HG03064 (cell line): Measurements from ENCODE around the gene KRTAP12-1.
"Not testable (repeated sequence)": the region's sequence is repeated elsewhere in the genome, so short reads cannot be mapped to it uniquely, and the experiment has no call there.

Source experiments
- ATAC-seq: cut with Tn5 transposase; IDR thresholded peaks from one replicate; pipeline ENCODE4 v1.9.1; 2021; ENCODE audit warnings: low read depth; ENCODE audit not compliant: unreplicated experiment

Gene KRTAP12-1

GRCh38 chr21:44671911-44672310 lies 10.1 kb downstream of the KRTAP12-1 start:
- no peak for ATAC-seq

GRCh38 chr21:44670642-44671432 lies 11.1 kb downstream of the KRTAP12-1 start:
- no peak for ATAC-seq

GRCh38 chr21:44667612-44668011 lies 14.4 kb downstream of the KRTAP12-1 start:
- ATAC-seq: no peak

DNA sequence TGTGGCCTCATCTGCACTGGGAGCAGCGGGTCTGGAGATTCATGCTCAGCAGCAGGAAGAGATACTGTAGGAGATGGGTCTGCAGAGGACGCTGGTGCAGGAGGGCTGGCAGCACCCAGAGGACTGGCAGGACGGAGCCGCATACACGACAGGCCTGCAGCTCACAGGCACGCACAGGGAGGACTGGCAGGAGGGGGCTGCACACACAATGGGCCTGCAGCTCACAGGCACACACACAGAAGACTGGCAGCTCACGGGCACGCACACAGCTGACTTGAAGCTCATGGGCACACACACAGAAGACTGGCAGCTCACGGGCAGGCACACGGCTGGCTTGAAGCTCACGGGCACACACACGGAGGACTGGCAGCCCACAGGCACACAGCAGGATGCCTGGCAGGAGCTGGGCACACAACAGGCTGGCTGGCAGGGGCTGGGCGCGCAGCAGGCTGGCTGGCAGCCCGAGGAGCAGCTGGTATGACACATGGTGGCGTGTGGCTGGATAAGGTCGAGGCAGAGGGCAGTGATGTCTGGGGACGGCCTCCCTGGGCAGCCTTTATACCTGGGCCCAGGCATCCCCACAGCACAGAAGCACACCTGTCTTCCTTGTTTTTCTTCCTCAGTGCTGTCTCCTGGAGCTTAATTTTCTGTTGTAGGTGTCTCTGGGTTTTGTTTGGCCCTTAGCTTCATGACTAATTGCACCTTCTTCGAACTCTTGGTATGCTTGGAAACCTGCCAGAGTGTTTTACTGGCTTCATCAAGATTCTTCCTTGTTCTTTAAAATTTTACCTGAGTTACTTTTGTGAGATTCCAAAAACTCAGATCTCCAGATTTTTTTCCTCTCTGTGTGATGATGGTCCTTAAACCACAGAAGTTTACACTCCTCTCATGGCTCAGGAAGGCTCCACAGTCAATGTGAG lies 15.3 kb downstream of the KRTAP12-1 start, which contains the start of gene KRTAP12-2:
TSS of gene KRTAP12-2 (minus strand) at position 527 of the 920 bp plus-strand sequence. CDS start at position 486, 41 bp downstream.
- ATAC-seq: no peak

DNA sequence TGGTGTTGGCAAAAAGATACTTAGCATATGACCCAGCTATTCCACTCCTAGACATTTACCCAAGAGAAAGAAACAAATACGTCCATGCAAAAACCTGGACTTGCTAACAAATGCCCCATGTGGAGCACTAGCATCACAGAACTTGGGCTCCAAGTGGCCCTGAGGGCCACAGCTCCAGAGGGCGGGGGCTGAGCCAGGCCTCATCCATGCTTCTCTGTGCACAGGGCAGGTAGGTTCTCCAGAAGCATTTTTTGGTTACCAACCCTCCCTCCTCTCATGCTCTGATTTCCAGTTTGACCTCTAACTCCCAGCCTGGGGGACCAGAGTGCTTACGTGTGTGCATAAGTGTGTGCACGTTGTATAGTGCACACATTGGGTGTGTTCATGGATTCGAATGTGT lies 17.3 kb downstream of the KRTAP12-1 start:
- no peak for ATAC-seq

DNA sequence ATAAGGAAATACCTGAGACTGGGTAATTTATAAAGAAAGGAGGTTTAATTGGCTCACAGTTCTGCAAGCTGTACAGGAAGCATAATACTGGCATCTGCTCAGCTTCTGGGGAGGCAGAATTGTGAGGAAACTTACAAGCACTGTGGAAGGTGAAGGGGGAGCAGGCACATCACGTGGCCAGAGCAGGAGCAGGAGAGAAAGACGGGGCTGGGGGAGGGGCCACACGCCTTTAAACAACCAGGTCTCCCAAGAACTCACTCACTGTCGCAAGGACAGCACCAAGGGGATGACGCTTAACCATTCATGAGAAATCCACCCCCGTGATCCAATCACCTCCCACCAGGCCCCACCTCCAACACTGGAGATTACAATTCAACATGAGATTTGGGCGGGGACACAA lies 20.4 kb downstream of the KRTAP12-1 start:
- not testable (repeated sequence) for ATAC-seq

DNA sequence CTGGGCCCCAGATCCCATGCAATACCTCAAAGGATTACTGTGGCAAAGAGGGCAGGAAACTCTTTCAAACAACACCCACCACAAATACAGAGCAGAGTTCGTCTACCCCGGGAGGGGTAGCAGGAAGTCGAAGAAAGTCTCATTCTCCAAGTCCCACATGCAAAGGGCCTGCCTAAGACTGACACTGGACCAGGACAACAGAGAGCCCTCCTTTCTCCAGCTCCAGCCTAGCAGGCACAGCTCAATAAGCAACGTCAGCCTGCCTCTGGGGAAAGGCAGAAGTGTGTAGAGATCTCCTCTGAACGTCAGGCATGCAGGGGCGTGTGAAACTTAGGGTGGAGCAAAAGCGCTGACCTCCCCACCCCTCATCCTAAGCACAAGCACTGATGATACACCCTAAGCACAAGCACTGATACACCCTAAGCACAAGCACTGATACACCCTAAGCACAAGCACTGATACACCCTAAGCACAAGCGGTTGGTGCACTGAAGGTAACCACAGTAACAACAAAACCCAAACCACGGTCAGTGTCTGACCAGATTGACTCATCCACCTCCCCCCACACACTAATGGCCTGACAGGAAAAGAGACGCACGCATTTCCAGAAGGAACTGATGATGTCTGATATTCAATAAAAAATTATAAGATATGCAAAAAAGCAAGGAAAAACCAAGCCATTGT lies 22.9 kb downstream of the KRTAP12-1 start:
- ATAC-seq: no peak

DNA sequence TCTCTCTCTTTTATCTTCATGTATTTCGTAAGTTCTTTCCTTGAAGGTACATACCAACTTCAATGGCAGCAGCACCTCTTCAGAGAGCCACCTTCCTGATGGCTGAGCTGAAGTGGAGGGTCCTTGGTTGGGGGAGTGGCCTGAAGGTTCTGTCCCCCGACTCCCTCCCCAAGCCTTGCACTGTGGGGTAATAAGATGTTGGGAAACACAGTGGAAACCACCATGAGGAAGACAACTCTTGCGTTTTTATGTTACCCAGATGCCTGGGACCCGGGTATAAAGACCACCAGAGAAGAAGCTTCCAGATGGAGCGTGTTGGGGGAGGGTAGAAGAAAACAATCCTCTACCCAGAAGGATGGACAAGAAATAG lies 23.4 kb downstream of the KRTAP12-1 start:
- no peak for ATAC-seq

GRCh38 chr21:44657635-44658540 lies 24.1 kb downstream of the KRTAP12-1 start, which contains the start of gene KRTAP12-3:
Gene KRTAP12-3 (plus strand): TSS chr21:44657932. CDS start chr21:44657980, 48 bp downstream.
- ATAC-seq: no peak

GRCh38 chr21:44656868-44657267 lies 25.1 kb downstream of the KRTAP12-1 start:
- no peak for ATAC-seq

GRCh38 chr21:44654576-44655175 lies 27.3 kb downstream of the KRTAP12-1 start, which contains the start of gene KRTAP12-4:
Gene KRTAP12-4 (minus strand): TSS chr21:44654659. CDS start chr21:44654614, 45 bp downstream.
- ATAC-seq: no peak

DNA sequence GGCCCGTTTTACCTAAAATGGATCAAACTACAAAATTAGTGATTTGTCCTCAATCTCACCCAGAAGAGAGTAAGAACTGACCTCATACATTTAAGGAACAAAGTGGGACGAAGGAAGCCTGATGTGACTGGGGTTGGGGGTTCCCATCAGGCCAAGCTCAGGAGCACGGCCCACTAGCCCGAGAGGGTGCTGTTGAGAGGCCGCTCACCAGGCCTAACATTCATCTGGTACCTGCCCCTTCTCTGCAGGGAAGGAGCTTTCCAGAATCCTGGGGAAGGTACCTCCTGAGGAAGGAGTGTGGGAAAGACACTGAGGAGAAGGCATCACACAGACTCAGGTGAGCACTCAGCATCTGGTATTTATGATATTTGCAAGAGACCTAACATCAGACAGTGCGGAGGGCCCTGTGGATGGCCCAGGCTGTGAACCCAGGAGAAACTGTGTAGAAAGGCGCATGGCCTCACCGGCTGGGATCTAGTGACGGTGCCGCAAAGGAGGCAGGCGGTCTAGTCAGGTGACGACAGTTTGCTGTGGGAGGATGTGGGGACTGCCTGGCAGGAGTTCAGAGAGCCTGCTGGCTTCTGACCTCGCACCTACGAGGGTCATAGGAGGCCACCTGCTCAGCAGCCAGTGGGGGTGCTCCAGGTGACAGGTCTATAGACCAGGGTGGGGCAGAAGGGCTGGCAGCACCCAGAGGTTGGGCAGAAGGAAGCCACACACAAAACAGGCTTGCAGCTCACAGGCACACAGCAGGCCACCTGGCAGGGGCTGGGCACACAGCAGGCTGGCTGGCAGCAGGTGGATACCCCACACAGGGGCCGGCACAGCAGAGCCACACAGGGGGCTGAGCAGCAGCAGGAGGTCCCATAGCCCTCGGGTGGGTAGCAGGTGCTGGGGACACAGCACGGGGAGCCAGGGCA lies 28.0 kb downstream of the KRTAP12-1 start:
- no peak for ATAC-seq

- ATAC-seq: no peak
Observed at GRCh38 chr21:44653123-44653522, 28.8 kb downstream of the KRTAP12-1 start.

DNA sequence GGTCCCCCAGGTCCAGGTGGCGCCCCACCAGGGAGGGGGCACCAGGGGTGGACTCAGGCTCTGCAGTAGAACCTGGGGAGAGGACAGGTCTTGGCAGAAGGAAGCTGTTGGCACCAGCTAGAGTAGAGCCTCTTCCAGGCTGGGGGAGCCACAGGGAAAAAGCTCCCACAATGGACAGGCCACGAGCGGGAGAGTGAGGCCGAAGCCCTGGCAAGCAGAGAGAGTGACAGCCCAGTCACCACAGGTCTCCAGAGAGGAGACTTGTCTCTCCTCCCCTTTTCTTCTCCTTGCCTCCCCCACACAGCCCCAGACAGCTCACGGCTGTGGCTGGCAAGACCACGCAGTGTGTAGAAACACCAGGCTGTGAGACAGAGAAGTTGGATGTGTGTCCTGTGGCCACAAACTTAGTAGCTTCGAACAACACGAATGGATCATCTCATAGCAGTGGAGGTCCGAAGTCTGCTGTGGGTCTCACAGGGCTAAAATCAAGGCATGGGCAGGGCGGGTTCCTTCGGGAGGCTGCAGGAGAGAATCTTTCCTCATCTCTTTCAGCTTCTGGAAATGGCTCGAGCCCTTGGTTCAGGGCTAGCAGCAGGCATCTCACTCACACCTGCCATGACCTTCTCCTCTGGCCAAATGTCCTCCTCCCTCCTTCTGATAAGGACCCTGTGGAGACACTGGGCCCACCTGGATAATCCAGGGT lies 30.8 kb downstream of the KRTAP12-1 start:
- ATAC-seq: no peak

DNA sequence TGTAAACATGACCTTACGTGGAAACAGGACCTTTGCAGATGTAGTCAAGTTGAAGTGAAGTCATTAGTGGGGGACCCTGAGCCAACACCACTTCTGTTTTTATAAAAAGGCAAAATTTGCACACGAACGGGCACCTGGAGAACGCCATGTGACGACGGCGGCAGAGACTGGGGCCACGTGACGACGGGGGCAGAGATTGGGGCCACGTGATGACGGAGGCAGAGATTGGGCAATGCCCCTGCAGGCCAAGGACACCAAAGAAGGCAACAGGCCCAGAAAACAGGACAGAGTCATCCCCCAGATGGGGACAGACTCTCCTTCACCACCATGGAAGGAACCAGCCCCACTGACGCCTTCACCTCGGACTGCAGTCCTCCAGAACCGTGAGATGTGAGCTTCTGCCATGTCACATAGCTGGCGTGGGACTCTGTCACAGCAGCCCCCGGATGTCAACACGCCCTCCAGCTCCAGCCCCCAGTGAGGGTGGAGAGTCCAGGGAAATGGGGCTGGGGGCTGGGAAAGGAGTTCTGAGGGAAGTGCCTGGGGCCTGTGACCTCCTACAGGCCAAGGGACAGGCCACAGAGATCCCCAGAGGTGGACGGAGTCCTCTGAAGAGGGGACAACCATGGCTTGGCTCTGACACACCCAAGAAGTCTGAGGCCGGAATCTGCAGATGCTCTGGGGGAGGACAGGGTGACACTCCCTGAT lies 31.5 kb downstream of the KRTAP12-1 start:
- no peak for ATAC-seq

GRCh38 chr21:44649521-44650100 lies 32.4 kb downstream of the KRTAP12-1 start:
- ATAC-seq: no peak
